Mesendoderm (in vitro differentiated cells): ENCODE data around the gene YBX2.

Experiments
- DNase-seq: peaks from one replicate; pipeline ENCODE4 v3.0.0; 2013
- H2AK5ac ChIP-seq: 2 replicates; pipeline ENCODE4 v1.6.1; 2013; ENCODE audit warnings: low read length, inconsistent platforms
- H2BK120ac ChIP-seq: 2 replicates; pipeline ENCODE4 v1.6.1; 2013; ENCODE audit warnings: low read depth, mild to moderate bottlenecking, low read length, moderate library complexity, mixed read lengths
- H2BK15ac ChIP-seq: replicated peaks from 2 replicates; pipeline ENCODE4 v1.6.1; 2013; ENCODE audit warnings: low read depth, mild to moderate bottlenecking, moderate library complexity
- H2BK5ac ChIP-seq: 2 replicates; pipeline ENCODE4 v1.6.1; 2013; ENCODE audit warnings: low read length, inconsistent platforms
- H3K18ac ChIP-seq: 2 replicates; pipeline ENCODE4 v1.6.1; 2013; ENCODE audit warnings: mild to moderate bottlenecking, low read length, mixed read lengths
- H3K23ac ChIP-seq: one replicate; pipeline ENCODE4 v1.6.1; 2013; ENCODE audit warnings: low read length
- H3K27ac ChIP-seq: 2 replicates; pipeline ENCODE4 v1.5.1; 2013; ENCODE audit warnings: low read depth, mild to moderate bottlenecking, inconsistent platforms, low read length, moderate library complexity
- H3K27me3 ChIP-seq: 2 replicates; pipeline ENCODE4 v1.6.1; 2013; ENCODE audit warnings: low read length, control low read depth, mild to moderate bottlenecking, inconsistent platforms; ENCODE audit not compliant: insufficient read depth, poor library complexity
- H3K36me3 ChIP-seq: 2 replicates; pipeline ENCODE4 v1.6.1; 2013; ENCODE audit warnings: low read length, inconsistent platforms; ENCODE audit not compliant: control insufficient read depth, insufficient read depth
- H3K4ac ChIP-seq: one replicate; pipeline ENCODE4 v1.6.1; 2013; ENCODE audit warnings: low read depth, mild to moderate bottlenecking, low read length, moderate library complexity
- H3K4me1 ChIP-seq: 2 replicates; pipeline ENCODE4 v1.6.1; 2013; ENCODE audit warnings: low read depth, low read length, inconsistent platforms; ENCODE audit not compliant: control insufficient read depth
- H3K4me2 ChIP-seq: 2 replicates; pipeline ENCODE4 v1.6.1; 2013; ENCODE audit warnings: low read length
- H3K4me3 ChIP-seq: 2 replicates; pipeline ENCODE4 v1.5.1; 2013; ENCODE audit warnings: mild to moderate bottlenecking, low read length
- H3K56ac ChIP-seq: one replicate; pipeline ENCODE4 v1.6.1; 2013; ENCODE audit warnings: low read length
- H3K79me1 ChIP-seq: 2 replicates; pipeline ENCODE4 v1.6.1; 2013; ENCODE audit warnings: low read length, inconsistent platforms
- H3K79me2 ChIP-seq: 2 replicates; pipeline ENCODE4 v1.6.1; 2013; ENCODE audit warnings: mild to moderate bottlenecking, low read length; ENCODE audit not compliant: control insufficient read depth, insufficient read depth
- H3K9ac ChIP-seq: 2 replicates; pipeline ENCODE4 v1.6.1; 2013; ENCODE audit warnings: low read length, inconsistent platforms
- H4K5ac ChIP-seq: one replicate; pipeline ENCODE4 v1.6.1; 2013; ENCODE audit warnings: low read length
- H4K8ac ChIP-seq: one replicate; pipeline ENCODE4 v1.6.1; 2013; ENCODE audit warnings: low read depth, mild to moderate bottlenecking, control low read depth, low read length, moderate library complexity
- WGBS: extraction: QIAGEN DNeasy Blood & Tissue Kit; methylation state at CpG from one replicate; pipeline ENCODE4 v1.1.7; 2013; ENCODE audit warnings: low lambda C conversion rate, missing lambda C conversion rate; ENCODE audit not compliant: insufficient coverage; ENCODE audit errors: extremely low coverage; 5-methylcytosine and 5-hydroxymethylcytosine counted together

The YBX2 gene

DNA sequence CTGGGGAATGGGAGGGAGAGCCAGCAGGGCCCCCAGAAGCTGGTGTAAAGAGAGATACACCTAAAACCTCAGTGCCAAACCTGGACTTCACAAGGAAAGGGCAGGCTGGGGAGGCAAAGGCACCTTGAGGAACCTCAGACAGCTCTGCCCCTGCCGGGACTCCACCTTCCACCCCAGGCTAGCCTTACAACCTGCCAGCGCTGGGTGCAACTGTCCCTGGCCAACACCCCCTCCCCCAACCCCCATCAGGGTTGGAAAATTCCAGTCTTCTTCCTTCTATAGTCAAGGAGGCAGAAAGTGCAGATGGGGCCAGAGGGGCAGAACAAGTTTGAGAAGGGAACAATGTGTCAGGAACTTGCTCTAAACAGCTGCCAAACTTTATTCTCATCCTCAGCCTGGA lies 2.2 kb downstream of the YBX2 start:
- Histone ChIP-seq H3K79me1 (no peaks in the 10 kb centered on the region), H3K27ac (no peak overlapping the region), H3K4me1 (no peaks in the 10 kb centered on the region), H3K23ac (no peak overlapping the region), H3K27me3 (peaks cover 4% of the 10 kb centered on the region), H4K5ac (no peak overlapping the region), H3K18ac (no peak overlapping the region), H3K36me3 (no peaks in the 10 kb centered on the region), H2AK5ac (no peak overlapping the region), H2BK15ac (no peak overlapping the region), H2BK120ac (no peak overlapping the region), H3K79me2 (no peaks in the 10 kb centered on the region), H3K4ac (no peak overlapping the region), H3K4me2 (no peak overlapping the region), H2BK5ac (no peak overlapping the region), H4K8ac (no peak overlapping the region), H3K56ac (no peak overlapping the region), H3K4me3 (no peak overlapping the region), H3K9ac (no peak overlapping the region)
- DNase-seq = no peak
- no CpG with 5 or more reads among the region's 2 CpGs for WGBS

- no peak overlapping the region for H2BK120ac ChIP-seq
- no CpG with 5 or more reads among the region's 11 CpGs for WGBS
Measured at GRCh38 chr17:7290685-7291084, 3.8 kb downstream of the YBX2 start.

GRCh38 chr17:7290166-7290565 lies 4.3 kb downstream of the YBX2 start:
- no peaks in the 10 kb centered on the region for H3K79me1 ChIP-seq
- no peak overlapping the region for H4K5ac ChIP-seq
- H3K18ac ChIP-seq = no peak overlapping the region
- H3K23ac ChIP-seq = no peak overlapping the region
- no peak overlapping the region for H2BK120ac ChIP-seq
- no peak overlapping the region for H3K4me3 ChIP-seq
- H3K4me2 ChIP-seq = no peak overlapping the region
- no peak overlapping the region for H2BK15ac ChIP-seq
- no peak overlapping the region for H4K8ac ChIP-seq
- H3K4me1 ChIP-seq = no peaks in the 10 kb centered on the region
- H3K4ac ChIP-seq = no peak overlapping the region
- no peak overlapping the region for H3K9ac ChIP-seq
- no peak overlapping the region for H2AK5ac ChIP-seq
- no peak overlapping the region for H3K27ac ChIP-seq
- DNase-seq = no peak
- H3K27me3 ChIP-seq = no peaks in the 10 kb centered on the region
- H3K56ac ChIP-seq = no peak overlapping the region
- WGBS = no CpG with 5 or more reads among the region's 19 CpGs
- no peaks in the 10 kb centered on the region for H3K79me2 ChIP-seq
- H3K36me3 ChIP-seq = no peaks in the 10 kb centered on the region
- H2BK5ac ChIP-seq = no peak overlapping the region

More at GRCh38 chr17:7290685-7291084, 3.8 kb downstream of the YBX2 start:
- H3K4me3 ChIP-seq = no peak overlapping the region
- no peak for DNase-seq
- no peak overlapping the region for H3K9ac ChIP-seq
- H3K27me3 ChIP-seq = peaks cover under 1% of the 10 kb centered on the region
- H4K5ac ChIP-seq = no peak overlapping the region
- no peak overlapping the region for H3K4ac ChIP-seq
- no peak overlapping the region for H3K56ac ChIP-seq
- no peak overlapping the region for H3K23ac ChIP-seq
- H3K79me1 ChIP-seq = no peaks in the 10 kb centered on the region
- H2BK15ac ChIP-seq = no peak overlapping the region
- H3K79me2 ChIP-seq = no peaks in the 10 kb centered on the region
- no peak overlapping the region for H2BK5ac ChIP-seq
- H3K27ac ChIP-seq = no peak overlapping the region
- no peak overlapping the region for H3K4me2 ChIP-seq
- no peaks in the 10 kb centered on the region for H3K4me1 ChIP-seq
- H2AK5ac ChIP-seq = no peak overlapping the region
- H3K36me3 ChIP-seq = no peaks in the 10 kb centered on the region
- H3K18ac ChIP-seq = no peak overlapping the region
- H4K8ac ChIP-seq = no peak overlapping the region

- no peak for DNase-seq
Measured at GRCh38 chr17:7289256-7290032, 5.0 kb downstream of the YBX2 start.

GRCh38 chr17:7285679-7286078 lies 8.8 kb downstream of the YBX2 start:
- Histone ChIP-seq H3K4me1 (no peaks in the 10 kb centered on the region), H3K4me2 (no peak overlapping the region), H3K9ac (no peak overlapping the region), H3K79me1 (no peaks in the 10 kb centered on the region), H3K79me2 (no peaks in the 10 kb centered on the region), H2AK5ac (no peak overlapping the region), H3K4ac (no peak overlapping the region), H3K56ac (no peak overlapping the region), H3K27me3 (no peaks in the 10 kb centered on the region), H3K23ac (no peak overlapping the region), H3K36me3 (no peaks in the 10 kb centered on the region), H4K8ac (no peak overlapping the region), H2BK120ac (no peak overlapping the region), H2BK15ac (no peak overlapping the region), H2BK5ac (no peak overlapping the region), H3K18ac (no peak overlapping the region), H3K27ac (no peak overlapping the region), H4K5ac (no peak overlapping the region), H3K4me3 (no peak overlapping the region)
- WGBS = no CpG with 5 or more reads among the region's 12 CpGs
- no peak for DNase-seq

More at GRCh38 chr17:7289256-7290032, 5.0 kb downstream of the YBX2 start:
- no peak overlapping the region for H2BK15ac ChIP-seq
- no peaks in the 10 kb centered on the region for H3K36me3 ChIP-seq
- H4K8ac ChIP-seq = no peak overlapping the region
- no peaks in the 10 kb centered on the region for H3K27me3 ChIP-seq
- H2BK120ac ChIP-seq = no peak overlapping the region
- H2AK5ac ChIP-seq = no peak overlapping the region
- H3K4me3 ChIP-seq = no peak overlapping the region
- H3K23ac ChIP-seq = no peak overlapping the region
- H3K79me1 ChIP-seq = no peaks in the 10 kb centered on the region
- H3K79me2 ChIP-seq = no peaks in the 10 kb centered on the region
- H3K56ac ChIP-seq = no peak overlapping the region
- H3K9ac ChIP-seq = no peak overlapping the region
- no peak overlapping the region for H3K18ac ChIP-seq
- H4K5ac ChIP-seq = no peak overlapping the region
- no peak overlapping the region for H3K4me2 ChIP-seq
- no peak overlapping the region for H2BK5ac ChIP-seq
- H3K4ac ChIP-seq = no peak overlapping the region
- H3K4me1 ChIP-seq = no peaks in the 10 kb centered on the region
- H3K27ac ChIP-seq = no peak overlapping the region
- no CpG with 5 or more reads among the region's 18 CpGs for WGBS

GRCh38 chr17:7284911-7285310 lies 9.5 kb downstream of the YBX2 start:
- no peak overlapping the region for H3K4me2 ChIP-seq
- H3K79me2 ChIP-seq = no peaks in the 10 kb centered on the region
- no peak overlapping the region for H2BK120ac ChIP-seq
- H3K56ac ChIP-seq = no peak overlapping the region
- no peak overlapping the region for H3K18ac ChIP-seq
- no peaks in the 10 kb centered on the region for H3K4me1 ChIP-seq
- H3K9ac ChIP-seq = no peak overlapping the region
- no peak overlapping the region for H3K4ac ChIP-seq
- H3K23ac ChIP-seq = no peak overlapping the region
- no peak overlapping the region for H2BK15ac ChIP-seq
- no peak overlapping the region for H4K8ac ChIP-seq
- no peaks in the 10 kb centered on the region for H3K27me3 ChIP-seq
- no peak overlapping the region for H2AK5ac ChIP-seq
- no peak overlapping the region for H4K5ac ChIP-seq
- no peaks in the 10 kb centered on the region for H3K79me1 ChIP-seq
- no peak for DNase-seq
- no CpG with 5 or more reads among the region's 16 CpGs for WGBS
- no peak overlapping the region for H3K27ac ChIP-seq
- no peak overlapping the region for H3K4me3 ChIP-seq
- H3K36me3 ChIP-seq = no peaks in the 10 kb centered on the region
- H2BK5ac ChIP-seq = no peak overlapping the region
